ENCODE measurements around the gene SCYGR3.

DNA sequence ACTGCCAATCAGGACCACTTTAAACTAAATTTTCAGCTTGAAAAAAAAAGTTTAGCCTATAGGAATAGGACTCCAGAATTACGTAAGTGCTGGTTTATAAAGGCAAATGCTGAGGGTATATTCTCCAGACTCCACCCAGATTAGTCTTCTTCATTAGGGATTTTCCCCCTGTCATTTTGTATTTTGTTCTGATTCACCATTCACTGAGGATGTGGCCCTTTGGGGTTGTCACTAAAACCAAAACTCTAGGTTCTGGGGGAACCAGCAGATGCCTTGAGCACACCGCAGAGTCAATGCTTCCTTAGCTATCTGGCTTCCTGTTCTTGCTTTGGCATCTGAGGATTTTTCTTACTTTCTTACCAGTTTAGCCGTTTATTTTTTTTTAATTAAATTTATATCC lies 13.1 kb upstream of the SCYGR3 start:
- TF ChIP-seq EP300 (IDR thresholded peaks at IDR 0.05) (no peak), POLR2AphosphoS5 (IDR thresholded peaks at IDR 0.05) (no peak), CTCF (IDR thresholded peaks at IDR 0.05) (no peak), POLR2A (IDR thresholded peaks at IDR 0.05) (no peak)

Data from sigmoid colon (tissue), 4 donors.